ENCODE data around the gene LOXL4.

GRCh38 chr10:98316661-98317060 is 48.7 kb upstream of the LOXL4 start:
- TF ChIP-seq CTCF (conservative IDR thresholded peaks at IDR 0.05; ENCODE audit: low read depth, low read length), result no peak
- TF ChIP-seq EZH2 (IDR thresholded peaks at IDR 0.05; ENCODE audit: borderline replicate concordance, low read depth, low read length, poor library complexity, severe bottlenecking), result no peak

Measured in A673 (cell line).